GM12874 (cell line): ENCODE results near the gene IGFBP4.
A peak's percentile ranks its signal among the peaks of the same experiment; 100 is the strongest.

Experiments used
- TF ChIP-seq, protein P1 (sequence below): IDR thresholded peaks from 2 replicates; pipeline ENCODE4 v1.5.1; 2011; ENCODE audit warnings: low read depth, mild to moderate bottlenecking, control low read depth, low read length, moderate library complexity; ENCODE audit not compliant: insufficient read depth

The IGFBP4 gene

DNA sequence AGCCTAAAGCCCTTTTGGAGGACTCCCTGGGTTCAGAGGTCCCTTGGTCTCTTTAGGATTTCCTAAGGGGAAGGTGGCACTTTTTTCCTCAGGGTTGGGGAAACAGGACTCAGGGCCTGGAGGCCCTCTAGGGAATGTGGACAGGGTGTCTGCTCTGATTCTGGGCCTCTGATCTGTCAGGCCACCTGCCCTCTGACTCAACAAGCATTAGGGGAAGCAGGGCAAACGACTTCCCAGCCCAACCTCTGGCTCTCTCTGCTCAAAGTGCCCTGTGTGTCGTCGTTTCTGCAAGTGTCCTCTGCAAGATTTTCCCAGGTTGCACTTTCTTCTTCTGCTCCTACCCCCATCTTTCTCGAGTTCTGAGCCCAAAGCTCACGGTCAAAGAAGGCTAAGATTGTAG is 6.6 kb upstream of the IGFBP4 start:
- TF ChIP-seq, protein P1, sequence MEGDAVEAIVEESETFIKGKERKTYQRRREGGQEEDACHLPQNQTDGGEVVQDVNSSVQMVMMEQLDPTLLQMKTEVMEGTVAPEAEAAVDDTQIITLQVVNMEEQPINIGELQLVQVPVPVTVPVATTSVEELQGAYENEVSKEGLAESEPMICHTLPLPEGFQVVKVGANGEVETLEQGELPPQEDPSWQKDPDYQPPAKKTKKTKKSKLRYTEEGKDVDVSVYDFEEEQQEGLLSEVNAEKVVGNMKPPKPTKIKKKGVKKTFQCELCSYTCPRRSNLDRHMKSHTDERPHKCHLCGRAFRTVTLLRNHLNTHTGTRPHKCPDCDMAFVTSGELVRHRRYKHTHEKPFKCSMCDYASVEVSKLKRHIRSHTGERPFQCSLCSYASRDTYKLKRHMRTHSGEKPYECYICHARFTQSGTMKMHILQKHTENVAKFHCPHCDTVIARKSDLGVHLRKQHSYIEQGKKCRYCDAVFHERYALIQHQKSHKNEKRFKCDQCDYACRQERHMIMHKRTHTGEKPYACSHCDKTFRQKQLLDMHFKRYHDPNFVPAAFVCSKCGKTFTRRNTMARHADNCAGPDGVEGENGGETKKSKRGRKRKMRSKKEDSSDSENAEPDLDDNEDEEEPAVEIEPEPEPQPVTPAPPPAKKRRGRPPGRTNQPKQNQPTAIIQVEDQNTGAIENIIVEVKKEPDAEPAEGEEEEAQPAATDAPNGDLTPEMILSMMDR, result no peak

DNA sequence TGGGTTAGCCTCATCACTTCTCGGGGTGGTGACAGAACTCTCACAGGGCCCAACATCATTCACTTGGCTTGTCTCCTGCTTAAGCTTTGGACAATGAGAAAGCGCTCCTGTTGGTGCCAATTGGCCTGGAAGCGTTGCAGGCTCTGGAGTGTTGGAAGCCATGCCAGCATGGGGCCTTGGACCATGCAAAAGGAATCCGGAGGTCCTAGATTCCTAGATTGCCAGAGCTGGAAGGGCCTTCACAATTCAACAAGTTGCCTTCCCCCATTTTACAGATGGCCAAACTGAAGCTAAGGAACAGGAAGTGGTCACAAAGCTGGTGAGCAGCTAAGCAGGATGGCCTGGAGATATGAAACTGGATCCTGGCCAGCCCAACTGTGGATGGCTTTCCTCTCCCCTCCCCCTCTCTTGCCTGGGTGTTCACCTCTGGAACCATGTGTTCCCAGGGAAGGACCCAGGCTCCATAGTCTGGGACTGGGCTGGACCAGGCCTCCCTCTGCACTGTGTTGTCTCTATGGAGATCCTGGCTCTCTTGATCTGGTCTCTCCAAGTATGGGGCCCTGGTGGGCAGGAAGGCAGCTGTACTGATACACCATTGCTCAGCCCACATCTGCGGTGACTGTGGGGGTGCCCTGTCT is 6.0 kb upstream of the IGFBP4 start:
- TF ChIP-seq, protein P1, result no peak

DNA sequence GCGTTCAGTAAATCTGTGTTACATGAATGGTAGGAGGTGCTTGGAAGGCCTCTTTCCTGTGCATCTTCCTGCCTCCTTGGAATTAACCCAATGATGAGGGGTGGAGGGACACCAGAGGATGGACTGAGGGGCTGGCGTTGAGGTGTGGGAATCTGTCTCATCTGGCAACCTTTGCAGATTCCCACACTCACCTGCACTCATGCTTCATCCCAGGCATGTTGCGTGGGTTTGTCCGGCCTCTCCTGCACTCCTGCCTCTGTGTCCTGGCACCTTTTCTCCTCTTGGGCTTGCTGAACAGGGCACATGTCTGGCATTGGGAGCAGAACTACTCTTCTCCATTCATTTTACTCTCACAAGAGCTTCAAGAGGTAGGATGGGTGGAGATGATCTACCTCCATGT is 3.1 kb upstream of the IGFBP4 start:
- TF ChIP-seq, protein P1, result no peak

DNA sequence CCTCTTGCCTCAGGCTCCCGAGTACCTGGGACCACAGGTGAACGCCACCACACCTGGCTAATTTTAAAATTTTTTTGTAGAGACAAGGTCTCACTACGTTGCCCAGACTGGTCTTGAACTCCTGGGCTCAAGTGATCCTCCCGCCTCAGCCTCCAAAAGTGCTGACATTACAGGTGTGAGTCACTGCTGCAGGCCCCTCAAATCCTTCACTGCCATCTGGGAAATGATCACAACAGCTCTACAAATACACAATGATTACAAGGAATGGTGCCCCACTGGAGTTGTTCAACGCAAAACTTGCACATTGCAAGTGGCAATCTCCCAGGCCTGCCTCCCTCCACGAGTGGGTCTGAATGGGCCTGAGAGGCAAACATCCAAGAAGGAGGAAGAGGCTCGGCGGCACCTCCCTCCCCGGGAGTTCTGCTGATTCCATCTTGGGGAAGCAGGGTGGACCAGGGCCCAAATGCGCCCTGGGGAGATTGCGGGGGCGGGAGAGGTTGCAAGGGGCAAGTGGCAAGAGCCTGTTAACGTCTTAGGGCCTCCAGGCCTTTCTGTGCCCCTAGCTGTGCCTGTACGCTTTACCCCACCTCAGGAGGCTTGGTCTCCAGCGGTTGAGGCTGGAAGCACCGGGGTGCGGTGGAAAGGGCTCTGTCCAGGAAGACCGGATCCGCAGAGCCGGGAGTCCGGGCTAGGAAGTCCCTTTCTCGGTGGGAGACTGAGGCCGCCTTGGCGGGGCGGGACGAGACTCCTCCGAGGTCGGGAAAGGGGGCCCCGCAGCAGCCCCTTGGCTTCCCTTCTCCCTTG is 656 bp upstream of the IGFBP4 start:
- TF ChIP-seq, protein P1, result 0 out of 2 replicates have a peak, but pooled peaks have one; percentile 1

DNA sequence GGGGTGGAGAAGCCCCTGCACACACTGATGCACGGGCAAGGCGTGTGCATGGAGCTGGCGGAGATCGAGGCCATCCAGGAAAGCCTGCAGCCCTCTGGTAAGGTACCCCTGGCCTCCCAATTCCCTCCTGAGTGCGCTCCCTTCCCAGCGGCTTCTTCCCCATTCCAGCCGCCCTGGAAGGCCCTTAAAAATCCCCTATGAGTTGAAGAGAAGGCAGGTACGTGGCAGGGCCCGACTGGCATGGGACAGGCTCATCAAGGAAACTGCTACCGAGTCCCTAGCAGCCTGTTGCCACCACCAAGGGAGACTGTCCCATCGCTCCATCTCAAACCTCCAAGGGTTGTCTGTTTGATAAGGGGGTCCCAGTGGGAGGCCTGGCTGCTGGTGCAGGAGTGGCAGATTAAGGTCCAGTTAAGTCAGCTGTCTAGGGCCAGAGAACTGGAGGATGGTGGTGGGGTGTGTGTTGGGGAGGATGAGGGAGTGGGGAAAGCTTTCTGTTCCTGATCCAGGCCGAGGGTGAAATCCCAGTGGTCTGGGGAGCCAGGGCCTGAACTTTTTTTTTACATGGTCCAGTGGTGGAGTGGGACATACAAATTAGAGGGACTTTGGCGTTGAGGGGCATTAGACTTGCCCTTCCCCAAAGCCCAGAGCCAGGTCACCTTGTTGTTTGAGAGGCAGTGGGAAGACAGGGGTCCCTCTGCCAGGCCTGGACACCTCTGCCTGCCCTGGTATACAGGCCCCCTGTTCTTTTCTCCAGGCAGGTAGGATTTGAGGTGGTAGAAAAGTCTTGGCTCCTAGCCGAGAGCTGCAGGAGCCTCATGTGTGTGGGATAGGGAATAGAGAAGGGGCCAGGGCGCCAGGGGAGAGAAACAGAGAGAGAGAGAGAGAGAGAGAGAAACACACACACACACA is 994 bp downstream of the IGFBP4 start:
- TF ChIP-seq, protein P1, result no peak

DNA sequence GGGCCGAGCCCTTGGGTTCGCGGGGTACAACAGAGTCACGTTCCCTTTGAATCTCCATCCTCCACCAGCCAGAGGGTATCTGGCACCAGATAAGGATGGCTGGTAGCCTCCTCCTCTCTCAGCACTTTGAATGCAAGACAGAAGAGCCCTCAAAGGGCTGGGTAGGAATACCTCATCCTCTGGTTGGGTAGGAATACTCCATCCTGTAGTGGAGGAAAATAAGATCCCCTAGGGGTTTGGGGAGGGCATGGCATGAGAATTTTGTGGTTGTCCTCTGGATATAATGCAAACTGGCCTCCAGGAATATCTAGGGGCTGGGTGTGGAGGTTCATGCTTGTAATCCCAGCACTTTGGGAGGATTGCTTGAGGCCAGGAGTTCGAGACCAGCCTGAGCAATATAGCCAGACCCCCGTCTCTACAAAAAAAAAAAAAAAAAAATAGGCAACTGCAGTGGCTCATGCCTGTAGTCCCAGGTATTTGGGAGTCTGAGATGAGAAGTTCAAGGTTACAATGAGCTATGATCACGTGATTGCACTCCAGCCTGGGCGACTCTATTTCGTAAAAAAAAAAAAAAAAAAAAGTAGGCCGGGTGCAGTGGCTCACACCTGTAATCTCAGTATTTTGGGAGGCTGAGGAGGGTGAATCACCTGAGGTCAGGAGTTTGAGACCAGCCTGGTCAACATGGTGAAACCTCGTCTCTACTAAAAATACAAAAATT is 2.7 kb downstream of the IGFBP4 start:
- TF ChIP-seq, protein P1, result no peak

DNA sequence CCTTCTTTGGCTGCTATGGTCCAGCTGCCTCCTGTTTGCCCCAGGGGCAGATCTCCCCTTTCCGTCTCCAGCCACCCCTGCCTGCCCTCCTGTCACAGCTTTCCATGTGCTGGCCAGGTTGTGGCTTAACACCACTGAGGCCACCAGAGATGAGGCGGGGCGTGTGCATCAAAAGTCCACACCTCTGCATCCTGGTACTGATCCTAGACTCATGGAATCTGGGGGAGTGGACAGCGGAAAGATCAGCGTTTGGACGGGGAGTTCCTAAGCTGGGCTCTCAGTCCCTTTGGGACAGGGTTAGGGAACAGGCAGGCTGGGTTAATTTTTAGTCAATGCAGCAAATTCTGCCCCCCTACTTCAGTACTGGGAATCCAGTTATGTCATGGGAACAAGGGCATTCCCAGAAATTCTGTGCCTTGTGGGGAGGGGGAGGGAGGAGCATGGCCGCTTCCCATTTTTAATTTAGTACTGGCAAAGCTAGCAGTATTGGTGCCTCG is 3.9 kb downstream of the IGFBP4 start:
- TF ChIP-seq, protein P1, result no peak
